Measurements from ENCODE around the gene CPNE6.

The CPNE6 gene

DNA sequence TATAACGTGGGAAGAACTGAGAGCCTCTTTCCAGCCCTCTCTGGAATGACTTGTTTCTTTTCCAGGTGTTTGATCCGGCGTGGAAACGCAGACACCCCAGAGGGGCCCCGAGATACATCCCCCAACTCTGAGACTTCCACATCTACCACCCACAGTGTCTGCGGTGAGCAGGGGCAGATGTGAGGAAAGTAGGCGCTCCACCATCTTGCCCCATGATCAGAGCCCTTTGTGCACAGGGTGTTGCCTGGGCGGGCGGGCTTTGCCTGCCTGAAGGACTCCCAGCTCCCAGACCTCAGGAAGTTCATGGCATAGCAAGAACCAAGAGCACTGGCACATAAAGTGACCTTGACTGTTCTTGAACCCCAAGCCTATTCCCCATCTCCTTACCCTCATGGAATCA, 16.7 kb upstream of the CPNE6 start:
- no peak for DNase-seq (ENCODE audit: low read depth in 2 of 2)

DNA sequence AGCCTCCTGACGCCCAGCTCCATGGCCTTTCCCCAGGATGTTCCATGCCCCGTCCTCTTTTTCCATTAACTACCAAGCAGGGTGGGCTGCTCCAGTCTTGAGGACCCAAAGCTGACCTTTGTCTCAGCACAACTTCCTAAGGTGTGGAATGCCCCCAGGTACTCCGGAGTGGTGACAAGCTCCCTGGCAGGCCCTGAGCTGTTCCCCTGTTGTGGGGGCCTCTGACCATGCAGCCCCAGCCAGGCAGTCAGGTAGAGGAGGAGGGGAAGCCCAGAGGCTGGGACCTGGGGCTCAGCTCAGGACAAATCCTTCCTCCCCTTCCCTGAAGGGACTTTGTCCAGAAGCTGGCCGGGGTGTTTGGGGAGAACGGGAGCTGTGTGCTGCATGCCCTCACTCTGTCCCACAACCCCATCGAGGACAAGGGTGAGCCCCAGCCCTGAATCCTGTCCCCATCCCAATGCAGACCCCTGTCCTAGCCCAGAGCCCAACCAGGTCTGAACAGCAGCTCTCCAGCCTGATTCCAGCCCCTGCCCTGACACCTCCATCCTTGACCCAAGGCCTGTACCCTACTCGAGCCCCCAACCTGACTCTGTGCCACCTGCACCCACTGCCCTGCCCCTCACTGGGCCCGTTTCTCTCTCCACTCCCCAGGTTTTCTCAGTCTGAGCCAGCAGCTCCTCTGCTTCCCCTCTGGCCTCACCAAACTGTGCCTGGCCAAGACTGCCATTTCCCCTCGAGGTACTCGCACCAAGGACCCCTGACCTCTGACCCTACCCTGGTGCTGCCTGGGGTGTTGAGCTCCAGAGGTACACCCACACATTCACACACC, 15.2 kb upstream of the CPNE6 start:
- no peak for DNase-seq (ENCODE audit: low read depth in 2 of 2)

DNA sequence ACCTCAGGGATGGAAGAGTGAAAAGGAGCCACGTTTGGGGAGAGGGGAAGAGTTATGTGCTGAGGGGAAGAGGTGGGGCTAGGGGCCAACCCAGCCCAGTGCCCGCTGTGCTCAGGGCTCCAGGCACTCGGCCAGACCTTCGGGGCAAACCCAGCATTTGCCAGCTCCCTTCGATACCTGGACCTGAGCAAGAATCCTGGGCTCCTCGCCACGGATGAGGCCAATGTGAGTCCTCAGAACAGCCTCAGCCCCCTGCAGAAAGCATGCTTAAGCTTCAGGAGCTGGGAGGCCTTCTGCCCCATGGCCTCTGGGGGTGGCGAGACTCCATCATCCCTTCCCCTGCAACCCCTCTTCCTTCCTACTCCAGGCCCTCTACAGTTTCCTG, 14.6 kb upstream of the CPNE6 start:
- no peak for DNase-seq (ENCODE audit: low read depth in 2 of 2)

DNA sequence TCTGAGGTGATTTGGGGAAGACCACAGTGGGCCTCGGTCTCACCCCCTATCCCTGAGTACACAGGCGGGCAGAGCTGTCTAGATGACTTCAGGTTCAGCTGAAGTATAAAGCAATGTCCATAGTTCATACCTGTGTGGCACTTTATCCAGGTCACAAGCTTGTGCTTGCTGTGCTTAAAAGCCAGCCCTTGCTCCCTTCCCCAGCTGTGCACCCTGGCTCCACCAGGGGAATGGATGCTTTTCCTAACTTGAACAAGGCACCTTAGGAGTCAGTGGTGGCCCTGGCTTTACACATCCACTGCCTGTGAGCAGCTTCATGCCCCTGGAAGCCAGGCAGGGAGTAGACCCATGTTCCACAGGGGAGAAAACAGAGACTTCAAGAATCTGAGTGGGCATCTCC, 14.1 kb upstream of the CPNE6 start:
- DNase-seq (ENCODE audit: low read depth in 2 of 2) = no peak

DNA sequence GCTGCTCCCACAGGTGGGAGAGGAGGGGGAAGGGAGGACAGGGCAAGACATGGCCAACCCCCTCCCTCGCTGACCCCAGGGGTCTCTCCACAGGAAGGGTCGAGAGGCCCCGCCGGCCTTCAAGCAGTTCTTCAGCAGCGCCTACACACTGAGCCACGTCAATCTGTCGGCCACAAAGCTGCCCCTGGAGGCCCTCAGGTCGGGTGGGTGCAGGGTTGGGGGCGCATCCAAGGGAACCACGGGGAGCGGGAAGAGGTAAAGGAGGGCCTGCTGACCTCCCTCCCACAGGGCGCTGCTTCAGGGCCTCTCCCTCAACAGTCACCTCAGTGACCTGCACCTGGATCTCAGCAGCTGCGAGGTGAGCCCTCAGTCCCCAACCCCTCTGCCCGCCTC, 13.5 kb upstream of the CPNE6 start:
- DNase-seq (ENCODE audit: low read depth in 2 of 2) = no peak

DNA sequence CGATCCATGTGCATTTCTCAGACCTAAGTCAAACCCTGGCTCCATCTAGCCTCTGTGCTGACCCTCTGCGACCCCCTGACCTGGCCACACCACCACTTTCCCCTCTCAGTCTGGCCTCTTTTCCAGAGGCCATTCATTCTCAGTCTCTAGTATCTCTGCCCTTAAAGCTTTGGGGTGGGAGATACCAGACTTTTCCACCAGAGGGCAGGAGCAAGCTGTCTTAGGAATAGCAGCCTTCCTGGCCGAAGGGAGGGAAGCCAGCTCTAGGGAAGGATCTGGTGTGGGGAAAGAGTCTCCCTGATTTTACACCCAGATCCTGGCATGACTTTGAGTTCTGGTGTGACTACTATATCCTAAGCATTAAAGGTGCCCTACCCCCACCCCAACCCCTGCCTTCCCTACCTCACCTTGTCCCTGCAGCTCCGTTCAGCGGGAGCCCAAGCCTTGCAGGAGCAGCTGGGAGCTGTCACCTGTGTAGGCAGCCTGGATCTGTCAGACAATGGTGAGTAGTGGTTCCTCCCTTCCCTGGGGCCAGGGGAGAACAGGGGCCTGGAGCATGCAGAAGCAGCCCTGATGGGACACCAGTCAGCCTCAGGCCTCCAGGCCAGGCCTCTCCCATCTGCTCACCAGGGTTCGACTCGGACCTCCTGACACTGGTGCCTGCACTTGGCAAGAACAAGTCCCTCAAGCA, 13.0 kb upstream of the CPNE6 start:
- DNase-seq (ENCODE audit: low read depth in 2 of 2) = no peak

DNA sequence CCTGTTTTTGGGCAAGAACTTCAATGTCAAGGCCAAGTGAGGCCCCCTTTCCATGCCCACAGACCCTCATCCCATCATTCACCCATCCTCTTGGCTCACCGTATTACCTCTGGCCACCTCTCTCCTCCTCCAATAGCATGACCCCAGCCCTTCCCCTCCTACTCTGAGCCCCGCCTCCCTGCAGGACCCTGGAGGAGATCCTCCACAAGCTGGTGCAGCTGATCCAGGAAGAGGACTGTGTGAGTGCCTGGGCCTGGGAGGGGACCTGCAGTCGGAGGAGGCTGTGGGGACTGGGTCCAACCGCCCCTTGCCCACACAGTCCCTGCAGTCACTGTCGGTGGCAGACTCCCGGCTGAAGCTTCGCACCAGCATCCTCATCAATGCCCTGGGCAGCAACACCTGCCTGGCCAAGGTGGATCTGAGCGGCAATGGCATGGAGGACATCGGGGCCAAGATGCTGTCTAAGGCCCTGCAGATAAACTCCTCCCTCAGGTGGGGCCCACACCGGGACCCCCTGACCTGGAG, 12.3 kb upstream of the CPNE6 start:
- no peak for DNase-seq (ENCODE audit: low read depth in 2 of 2)

DNA sequence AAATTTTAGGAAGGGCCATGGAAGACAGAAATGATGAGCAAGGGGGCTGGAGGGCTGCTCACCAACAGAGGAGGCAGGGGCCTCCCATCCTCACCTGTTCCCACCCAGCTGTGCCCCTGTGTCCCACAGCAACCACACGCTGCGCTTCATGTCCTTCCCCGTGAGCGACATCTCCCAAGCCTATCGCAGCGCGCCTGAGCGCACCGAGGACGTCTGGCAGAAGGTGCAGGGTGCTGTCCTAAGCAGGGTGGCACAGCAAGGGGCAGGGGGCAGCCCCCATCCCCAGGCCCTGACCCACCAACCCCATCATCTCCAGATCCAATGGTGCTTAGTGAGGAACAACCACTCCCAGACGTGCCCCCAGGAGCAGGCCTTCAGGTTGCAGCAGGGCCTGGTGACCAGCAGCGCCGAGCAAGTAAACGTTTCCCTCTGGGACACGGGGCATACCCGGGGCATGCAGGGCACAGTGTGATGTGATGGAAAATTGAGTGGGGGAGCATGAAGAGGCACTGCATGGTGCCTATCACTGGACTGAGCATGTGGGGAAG, 11.4 kb upstream of the CPNE6 start:
- DNase-seq (ENCODE audit: low read depth in 2 of 2) = no peak

DNA sequence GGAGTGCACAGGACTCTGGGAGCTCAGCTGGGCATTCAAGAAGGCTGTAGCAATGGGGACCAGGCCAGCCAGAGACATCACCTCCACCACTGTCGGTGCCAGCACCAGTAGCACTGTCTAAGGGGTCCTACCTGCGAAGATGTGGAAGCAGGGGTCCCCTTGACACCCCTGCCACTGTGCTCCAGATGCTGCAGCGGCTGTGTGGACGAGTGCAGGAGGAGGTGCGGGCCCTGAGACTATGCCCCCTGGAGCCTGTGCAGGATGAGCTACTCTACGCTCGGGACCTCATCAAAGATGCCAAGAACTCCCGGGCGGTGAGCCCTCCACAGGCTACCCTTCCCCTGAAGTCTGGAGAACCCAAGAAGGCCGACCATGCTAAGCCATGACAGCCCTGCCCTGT, 10.9 kb upstream of the CPNE6 start:
- DNase-seq (ENCODE audit: low read depth in 2 of 2) = no peak

DNA sequence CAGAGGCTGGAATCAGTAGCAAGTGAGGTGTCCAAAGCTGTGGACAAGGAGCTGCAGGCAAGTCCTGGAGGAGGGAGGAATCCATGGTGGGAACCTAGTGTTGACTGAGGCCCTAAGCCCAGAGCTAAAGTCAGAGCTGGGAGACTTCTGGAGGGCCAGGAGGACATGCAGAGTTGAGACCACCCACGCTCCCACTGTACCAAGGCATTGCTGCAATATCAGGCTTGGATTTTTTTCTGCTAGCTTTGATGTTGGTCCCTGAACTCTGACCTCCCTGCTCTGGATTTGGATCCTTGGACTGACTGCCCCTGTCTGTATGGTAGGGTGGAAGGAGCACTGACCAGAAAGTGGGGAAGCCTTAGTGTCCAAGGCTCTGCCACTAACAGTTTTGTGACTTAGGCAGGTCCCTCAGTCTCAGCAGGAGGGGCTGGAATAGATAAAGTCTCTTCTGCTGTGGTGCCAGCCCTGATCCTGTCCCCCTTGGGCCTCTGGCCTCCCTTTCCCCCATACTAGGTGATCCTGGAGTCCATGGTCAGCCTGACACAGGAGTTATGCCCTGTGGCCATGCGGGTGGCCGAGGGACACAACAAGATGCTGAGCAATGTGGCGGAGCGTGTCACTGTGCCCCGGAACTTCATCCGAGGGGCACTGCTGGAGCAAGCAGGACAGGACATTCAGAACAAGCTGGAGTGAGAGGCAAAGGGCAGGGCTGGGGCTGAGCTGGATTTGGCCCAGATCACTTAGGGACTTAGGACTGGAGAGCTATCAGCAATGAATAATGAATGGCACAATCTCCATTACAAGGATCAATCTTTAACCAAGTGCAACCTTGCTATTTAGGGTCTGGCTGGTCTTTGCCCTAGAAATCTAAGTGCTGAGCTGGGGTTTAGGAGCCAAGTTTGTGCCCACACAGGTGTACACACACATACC, 10.1 kb upstream of the CPNE6 start:
- DNase-seq (ENCODE audit: low read depth in 2 of 2) = no peak

DNA sequence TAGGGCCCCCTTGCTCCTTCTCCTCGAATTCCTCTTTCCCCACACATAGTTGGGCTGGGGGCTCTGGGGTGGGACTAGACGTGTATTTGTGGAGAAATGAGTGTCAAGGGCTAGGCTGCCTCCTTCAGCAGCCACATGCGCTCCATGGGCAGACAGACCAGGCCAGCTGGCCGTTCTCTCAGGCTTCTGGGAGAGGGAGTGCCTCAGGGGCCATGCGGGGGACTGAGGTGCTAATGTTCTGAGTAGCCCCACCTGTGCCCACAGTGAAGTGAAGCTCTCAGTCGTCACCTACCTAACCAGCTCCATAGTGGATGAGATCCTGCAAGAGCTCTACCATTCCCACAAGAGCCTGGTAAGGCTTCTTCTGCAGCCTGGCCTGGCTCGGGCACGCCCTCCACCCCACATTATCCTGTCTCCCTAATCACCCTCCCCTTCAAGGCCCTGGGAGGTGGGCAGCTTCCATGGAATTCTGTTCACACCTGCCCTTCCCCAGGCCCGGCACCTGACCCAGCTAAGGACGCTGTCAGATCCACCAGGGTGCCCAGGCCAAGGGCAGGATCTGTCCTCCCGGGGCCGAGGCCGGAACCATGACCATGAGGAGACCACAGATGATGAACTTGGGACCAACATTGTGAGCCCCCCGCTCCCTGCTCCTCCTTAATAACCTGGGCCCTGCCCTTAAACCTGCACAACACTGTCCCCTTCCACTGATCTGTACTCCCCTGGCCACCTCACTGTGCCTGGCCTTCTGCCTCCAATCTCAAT, 9.0 kb upstream of the CPNE6 start:
- DNase-seq (ENCODE audit: low read depth in 2 of 2) = no peak

DNA sequence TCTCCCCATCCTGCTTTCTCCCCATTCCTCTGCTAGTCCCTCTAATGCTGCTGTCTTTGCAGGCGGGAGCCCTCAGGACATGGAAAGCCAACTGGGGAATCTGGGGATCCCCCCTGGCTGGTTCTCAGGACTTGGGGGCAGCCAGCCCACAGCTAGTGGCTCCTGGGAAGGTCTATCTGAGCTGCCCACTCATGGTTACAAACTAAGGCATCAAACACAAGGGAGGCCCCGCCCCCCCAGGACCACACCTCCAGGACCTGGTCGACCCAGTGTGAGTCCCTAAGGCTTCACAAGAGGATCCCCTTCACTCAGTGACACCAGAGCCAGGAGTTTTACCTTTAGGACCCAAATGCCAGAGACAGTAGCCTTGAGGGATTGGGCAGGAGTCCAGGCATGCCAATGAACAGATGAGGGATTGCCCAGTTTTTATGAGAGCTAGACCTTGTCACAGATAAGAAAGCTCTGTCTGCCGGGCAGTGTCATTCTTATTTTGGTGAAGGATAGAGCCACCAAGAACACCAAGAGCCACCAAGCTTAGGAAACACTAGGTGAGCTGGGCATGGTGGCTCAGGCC, 8.0 kb upstream of the CPNE6 start:
- DNase-seq (ENCODE audit: low read depth in 2 of 2) = no peak

DNA sequence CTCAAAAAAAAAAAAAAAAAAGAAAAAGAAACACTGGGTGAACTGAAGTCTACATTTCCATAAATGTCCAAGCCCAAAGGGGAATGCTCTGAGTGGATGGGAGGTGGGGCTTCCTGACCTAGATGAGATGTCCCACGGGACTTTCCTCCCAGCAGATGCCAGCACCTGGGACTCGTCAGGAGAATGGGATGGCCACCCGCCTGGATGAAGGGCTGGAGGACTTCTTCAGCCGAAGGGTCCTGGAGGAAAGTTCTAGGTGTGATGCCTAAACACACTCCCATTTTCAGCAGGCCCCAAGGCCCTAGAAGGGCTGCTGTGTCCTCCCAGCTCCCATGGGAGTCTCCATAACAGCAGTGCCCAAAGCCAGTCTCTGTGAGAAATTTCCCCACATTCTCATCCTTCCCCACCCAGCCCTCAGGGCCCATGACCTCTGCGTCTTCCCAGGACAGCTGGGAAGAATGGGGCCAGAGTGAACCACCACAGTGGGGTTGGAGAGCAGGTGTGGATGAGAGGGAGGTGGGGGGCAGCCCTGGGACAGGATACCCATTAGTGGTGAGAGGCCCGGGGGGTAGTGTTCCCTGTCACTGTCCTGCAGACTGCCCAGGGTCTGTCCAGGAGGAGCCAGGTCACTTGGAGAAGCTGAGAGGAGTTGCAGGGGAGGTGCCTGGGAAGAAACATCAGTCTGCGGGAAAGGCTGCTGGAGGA, 7.1 kb upstream of the CPNE6 start:
- no peak for DNase-seq (ENCODE audit: low read depth in 2 of 2)

DNA sequence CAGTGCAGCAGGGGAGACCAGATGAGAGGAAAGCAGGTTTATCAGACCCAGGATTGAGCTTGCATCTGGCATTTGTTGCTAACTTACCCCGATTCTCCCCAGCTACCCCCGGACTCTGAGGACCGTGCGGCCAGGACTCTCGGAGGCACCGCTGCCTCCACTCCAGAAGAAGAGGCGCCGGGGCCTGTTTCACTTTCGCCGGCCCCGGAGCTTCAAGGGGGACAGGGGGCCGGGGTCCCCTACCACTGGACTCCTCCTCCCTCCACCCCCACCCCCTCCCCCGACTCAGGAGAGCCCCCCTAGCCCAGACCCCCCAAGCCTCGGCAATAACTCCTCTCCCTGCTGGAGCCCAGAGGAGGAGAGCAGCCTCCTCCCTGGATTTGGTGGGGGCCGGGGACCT, 6.5 kb upstream of the CPNE6 start:
- no peak for DNase-seq (ENCODE audit: low read depth in 2 of 2)

DNA sequence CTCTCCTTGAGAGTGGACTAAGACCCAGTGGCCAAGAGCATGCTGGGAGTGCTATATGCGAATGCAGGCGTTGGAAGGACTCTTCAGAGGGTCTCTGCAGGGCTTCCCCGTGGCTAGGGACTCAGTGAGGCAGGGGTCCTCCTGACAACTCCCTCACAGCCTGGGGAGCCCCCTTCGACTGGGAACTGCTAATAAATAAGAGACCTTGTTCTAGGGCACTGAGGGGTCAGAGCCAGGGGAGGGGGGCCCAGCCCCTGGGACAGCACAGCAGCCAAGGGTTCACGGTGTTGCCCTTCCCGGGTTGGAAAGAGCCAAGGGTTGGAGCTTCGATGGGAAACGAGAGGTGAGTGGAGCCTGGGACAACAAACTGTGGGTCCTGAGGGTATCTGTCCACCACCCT, 6.0 kb upstream of the CPNE6 start:
- DNase-seq (ENCODE audit: low read depth in 2 of 2) = no peak

DNA sequence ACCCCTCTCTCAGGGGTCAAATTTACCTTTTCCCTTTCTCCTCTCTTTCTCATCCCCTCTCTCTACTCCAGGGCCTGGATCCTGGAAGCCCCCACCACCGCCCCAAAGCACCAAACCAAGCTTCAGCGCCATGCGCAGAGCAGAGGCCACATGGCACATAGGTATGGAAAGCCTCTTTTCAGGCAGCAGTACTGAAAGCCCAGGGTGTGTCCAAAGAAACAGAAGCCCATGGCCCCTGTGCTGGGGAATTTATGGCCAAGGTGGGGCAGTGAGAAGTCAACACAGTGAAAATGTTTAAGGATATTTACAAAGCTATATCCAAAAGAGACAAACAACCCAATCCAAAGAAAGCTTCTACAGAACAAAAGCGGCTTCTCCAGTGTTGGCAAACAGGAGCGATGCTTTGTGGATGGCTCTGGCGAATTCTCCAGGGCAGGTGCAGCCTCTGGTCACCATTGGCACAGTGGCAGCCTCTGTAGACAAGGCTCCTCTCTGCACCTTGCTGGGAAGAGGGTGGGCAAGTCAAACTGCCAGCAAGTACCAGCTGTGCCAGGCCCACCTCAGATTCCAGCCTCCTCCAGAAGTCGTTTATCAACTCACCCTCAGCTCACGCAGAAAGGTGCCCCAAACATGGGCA, 4.7 kb upstream of the CPNE6 start:
- no peak for DNase-seq (ENCODE audit: low read depth in 2 of 2)

DNA sequence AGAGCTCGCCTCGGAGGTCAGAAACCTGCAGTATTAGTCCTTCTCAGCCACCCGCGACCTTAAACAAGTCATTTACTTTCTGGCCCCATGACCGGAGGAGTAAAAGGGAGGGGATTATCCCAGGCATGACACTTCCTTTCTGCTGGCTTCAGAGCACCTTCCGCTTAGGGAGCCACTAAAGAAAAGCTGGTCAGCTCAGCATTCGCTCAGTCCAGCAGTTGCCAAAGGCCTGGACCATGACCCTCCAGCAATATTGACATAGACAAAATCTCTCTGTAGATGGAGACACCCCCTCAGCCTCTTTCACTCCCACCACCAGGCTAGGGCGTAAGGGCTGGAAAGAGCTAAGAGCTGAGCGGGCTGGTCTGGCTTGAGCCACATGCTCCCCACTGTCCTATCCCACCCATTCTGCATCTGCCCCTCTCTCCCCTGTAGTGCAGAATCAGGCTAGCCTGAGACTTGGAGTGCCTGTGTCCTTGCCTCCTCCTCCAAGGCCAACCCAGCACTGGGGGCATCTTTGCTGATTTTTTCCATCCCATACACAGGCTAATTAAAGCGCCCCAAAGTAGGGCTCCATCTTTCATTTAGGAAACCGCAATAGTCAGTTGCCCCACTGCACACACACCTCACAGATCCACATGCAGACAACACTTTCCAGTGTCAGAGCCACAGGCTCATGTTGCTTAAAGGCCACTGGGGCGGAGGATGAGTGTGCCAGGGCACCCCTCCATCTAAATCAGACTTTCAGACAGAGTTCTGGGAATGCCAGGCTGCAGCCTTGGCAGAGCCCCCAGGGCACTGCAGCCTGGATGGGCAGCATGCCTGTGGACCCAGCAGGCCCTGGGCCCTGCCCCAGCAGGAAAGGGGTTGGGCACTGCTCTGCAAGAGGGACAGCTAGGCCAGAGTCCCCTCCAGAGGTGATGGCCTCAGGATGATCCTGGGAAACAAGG, 4.0 kb upstream of the CPNE6 start:
- no peak for DNase-seq (ENCODE audit: low read depth in 2 of 2)

DNA sequence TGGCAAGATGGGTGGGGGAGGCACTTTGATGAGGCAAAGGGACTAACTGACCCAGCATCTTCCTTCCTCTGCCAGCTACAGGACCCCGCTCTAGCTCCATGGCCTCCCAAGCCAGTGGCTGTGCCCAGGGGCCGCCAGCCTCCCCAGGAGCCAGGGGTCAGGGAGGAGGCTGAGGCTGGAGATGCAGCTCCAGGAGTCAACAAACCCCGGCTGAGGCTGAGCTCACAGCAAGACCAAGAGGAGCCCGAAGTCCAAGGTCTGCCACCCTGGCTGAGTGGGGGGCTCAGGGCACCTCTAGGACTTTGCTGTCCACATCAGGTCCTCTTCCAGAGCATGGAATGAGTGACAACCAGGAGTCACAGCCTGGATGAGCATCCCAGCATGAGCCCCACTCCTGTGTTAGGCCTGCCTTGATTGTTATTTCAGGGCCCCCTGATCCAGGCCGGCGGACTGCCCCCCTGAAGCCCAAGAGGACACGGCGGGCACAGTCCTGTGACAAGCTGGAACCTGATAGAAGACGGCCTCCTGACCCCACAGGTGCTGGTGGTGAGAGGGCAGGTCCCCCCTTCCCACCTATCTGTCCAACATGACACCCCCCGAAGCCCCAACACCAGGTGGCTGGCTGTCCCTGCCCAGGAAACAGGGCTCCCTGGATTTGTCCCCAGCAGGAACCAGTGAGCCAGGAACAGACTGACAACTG, 2.5 kb upstream of the CPNE6 start:
- no peak for DNase-seq (ENCODE audit: low read depth in 2 of 2)

Data from stimulated activated CD8-positive, alpha-beta memory T cell treated with anti-CD3 and anti-CD28 coated beads, Interleukin-15, amount 100 ng/mL, for 48 hours (primary cell).